Parathyroid adenoma (tissue), 2 donors: ENCODE results near the gene AQP10.

Source experiments
- H2AFZ ChIP-seq: fragments of 300-600 bp; sonication (generic); one replicate; pipeline ENCODE4 v1.7.0; 2017; ENCODE audit warnings: antibody characterized with exemption, mild to moderate bottlenecking
- H3K27ac ChIP-seq: fragments of 300-600 bp; sonication (generic); one replicate; pipeline ENCODE4 v1.7.0; 2017
- H3K27me3 ChIP-seq: fragments of 300-600 bp; sonication (generic); one replicate; pipeline ENCODE4 v1.7.0; 2017; ENCODE audit warnings: low read length; ENCODE audit not compliant: control insufficient read depth, insufficient read depth
- H3K36me3 ChIP-seq: fragments of 300-600 bp; sonication (generic); one replicate; pipeline ENCODE4 v1.7.0; 2017; ENCODE audit warnings: low read length; ENCODE audit not compliant: control insufficient read depth, insufficient read depth
- H3K4me1 ChIP-seq: fragments of 300-600 bp; sonication (generic); one replicate; pipeline ENCODE4 v1.7.0; 2017; ENCODE audit warnings: control low read depth
- H3K4me2 ChIP-seq: fragments of 300-600 bp; sonication (generic); one replicate; pipeline ENCODE4 v1.7.0; 2017; ENCODE audit warnings: low read length
- H3K4me3 ChIP-seq: fragments of 300-600 bp; sonication (generic); one replicate; pipeline ENCODE4 v1.7.0; 2017; ENCODE audit warnings: low read depth, low read length
- H3K79me2 ChIP-seq: fragments of 300-600 bp; sonication (generic); one replicate; pipeline ENCODE4 v1.7.0; 2017; ENCODE audit warnings: control low read depth
- H3K9ac ChIP-seq: fragments of 300-600 bp; sonication (generic); one replicate; pipeline ENCODE4 v1.7.0; 2017; ENCODE audit warnings: mild to moderate bottlenecking
- H3K9me3 ChIP-seq: fragments of 300-600 bp; sonication (generic); one replicate; pipeline ENCODE4 v1.7.0; 2017; ENCODE audit warnings: low read length; ENCODE audit not compliant: control insufficient read depth
- TF ChIP-seq, protein P1 (sequence below): fragments of 300-600 bp; sonication (generic); IDR thresholded peaks from one replicate; pipeline ENCODE4 v1.7.0; 2017; ENCODE audit warnings: antibody characterized with exemption, mild to moderate bottlenecking
- donor health status: primary hyperparathyroidism.

Gene AQP10

DNA sequence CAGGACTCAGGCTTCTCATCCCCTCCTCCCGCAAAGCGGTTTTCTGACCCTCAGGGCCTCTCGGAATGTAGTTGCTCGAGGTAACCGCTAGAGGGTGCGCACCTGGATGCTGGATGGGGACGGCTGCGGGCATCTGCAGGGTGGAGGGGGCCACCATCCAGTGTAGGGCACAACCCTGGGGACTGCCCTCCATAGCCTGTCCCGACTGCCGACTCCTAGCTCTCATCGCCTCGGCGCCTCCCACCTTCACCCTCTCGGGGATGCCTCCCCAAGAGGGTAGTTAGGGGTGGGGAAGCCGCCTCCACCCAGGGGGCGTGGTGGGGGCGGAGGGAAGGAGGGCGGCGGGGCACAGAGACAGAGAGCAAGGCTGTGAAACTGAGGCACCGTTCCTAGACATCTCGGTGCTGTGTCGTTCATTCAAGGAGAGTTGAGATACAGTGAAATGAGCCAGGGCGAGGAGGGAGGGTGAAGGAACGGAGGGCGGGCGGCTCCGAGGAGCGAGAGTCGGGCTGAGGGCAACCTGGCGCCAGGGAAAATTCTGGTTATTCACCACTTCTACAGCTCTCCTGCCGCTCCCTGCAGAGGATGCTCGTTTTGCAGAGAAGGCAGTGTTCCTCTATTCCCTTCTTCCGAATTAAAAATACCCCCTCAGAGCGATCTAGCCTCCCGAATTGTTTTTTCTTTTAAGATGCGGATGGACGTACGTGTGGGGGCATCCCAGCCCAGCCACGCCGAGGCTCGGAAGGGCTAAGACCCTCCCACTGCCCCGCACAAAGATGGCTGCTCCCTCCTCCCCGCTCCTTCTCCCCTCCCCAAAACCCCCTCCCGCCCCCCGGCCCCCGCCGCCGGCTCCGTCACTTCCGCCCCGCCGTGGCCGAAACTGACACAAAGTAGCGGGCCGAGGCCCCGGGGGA, 4.0 kb downstream of the AQP10 start, which contains the start of gene ATP8B2:
ATP8B2 (plus strand) TSS at position 857 of the 914 bp plus-strand sequence. CDS start 2,617 bp downstream, outside the sequence.
- Histone ChIP-seq H3K27ac (peak within 1 kb of the TSS; percentile 53), H3K79me2 (no peaks in the 10 kb centered on the region), H3K4me2 (peak within 1 kb of the TSS; percentile 95), H3K27me3 (no peaks in the 10 kb centered on the region), H2AFZ (peak within 1 kb of the TSS; percentile 83), H3K9me3 (no peaks in the 10 kb centered on the region), H3K4me1 (peaks cover 3% of the 10 kb centered on the region), H3K36me3 (no peaks in the 10 kb centered on the region), H3K4me3 (peak within 1 kb of the TSS; percentile 70), H3K9ac (no peak within 1 kb of the TSS)
- TF ChIP-seq, protein P1, sequence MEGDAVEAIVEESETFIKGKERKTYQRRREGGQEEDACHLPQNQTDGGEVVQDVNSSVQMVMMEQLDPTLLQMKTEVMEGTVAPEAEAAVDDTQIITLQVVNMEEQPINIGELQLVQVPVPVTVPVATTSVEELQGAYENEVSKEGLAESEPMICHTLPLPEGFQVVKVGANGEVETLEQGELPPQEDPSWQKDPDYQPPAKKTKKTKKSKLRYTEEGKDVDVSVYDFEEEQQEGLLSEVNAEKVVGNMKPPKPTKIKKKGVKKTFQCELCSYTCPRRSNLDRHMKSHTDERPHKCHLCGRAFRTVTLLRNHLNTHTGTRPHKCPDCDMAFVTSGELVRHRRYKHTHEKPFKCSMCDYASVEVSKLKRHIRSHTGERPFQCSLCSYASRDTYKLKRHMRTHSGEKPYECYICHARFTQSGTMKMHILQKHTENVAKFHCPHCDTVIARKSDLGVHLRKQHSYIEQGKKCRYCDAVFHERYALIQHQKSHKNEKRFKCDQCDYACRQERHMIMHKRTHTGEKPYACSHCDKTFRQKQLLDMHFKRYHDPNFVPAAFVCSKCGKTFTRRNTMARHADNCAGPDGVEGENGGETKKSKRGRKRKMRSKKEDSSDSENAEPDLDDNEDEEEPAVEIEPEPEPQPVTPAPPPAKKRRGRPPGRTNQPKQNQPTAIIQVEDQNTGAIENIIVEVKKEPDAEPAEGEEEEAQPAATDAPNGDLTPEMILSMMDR, result peak; percentile 84

DNA sequence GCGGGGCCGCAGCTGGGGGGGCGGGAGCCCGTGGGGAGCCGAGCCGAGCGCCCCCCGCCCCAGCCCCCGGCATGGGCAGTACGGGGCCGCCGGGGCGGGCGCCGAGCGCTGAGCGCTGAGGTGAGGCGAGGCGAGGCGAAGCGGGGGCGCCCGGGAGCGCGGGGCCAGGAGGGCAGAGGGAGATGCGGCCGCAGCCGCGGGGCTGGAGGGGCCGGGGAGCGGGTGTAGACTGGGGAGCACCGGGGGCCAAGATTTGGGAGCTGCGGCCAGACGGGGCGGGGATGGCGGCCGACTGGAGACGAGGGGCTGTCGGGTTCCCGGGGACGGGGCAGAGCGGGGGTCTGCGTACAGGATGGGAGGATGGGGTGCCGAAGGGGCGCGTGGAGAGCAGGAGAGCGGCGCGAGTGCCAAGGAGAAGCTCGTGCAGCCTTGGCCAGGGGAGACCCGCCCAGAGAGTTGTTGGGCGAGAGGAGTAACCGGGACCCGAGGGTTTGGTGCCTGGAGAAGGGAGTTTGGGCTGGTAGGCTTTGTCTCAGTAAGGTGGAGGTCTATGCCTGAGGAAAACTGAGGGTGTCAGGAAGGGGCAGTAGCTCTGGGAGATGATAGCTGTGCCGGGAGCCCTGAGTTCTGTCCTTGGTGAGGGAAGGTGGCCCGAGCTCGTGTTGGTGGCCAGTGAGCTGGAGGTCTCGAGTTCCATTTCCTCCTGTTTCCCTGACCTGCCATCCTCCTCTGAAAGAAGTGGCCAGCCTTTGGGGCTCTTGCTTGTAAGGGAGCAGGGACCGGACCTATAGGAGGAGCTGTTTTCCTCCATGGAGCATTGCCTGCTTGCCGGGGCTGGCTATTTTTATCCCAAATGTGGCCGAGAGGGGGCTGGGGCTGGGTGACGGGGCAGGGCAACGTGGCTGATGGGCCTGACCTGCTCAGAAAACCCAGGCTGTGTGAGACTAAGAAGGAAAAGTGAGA, 5.0 kb downstream of the AQP10 start:
- no peaks in the 10 kb centered on the region for H3K36me3 ChIP-seq
- TF ChIP-seq, protein P1, result peak; percentile 40
- no peaks in the 10 kb centered on the region for H3K27me3 ChIP-seq
- peak overlapping the region; percentile 78 for H2AFZ ChIP-seq
- H3K9me3 ChIP-seq, result no peaks in the 10 kb centered on the region
- no peak overlapping the region for H3K9ac ChIP-seq
- no peaks in the 10 kb centered on the region for H3K79me2 ChIP-seq
- H3K4me2 ChIP-seq, result peak overlapping the region; percentile 95
- peak overlapping the region; percentile 53 for H3K27ac ChIP-seq
- H3K4me3 ChIP-seq, result peak overlapping the region; percentile 70
- peaks cover 3% of the 10 kb centered on the region for H3K4me1 ChIP-seq

DNA sequence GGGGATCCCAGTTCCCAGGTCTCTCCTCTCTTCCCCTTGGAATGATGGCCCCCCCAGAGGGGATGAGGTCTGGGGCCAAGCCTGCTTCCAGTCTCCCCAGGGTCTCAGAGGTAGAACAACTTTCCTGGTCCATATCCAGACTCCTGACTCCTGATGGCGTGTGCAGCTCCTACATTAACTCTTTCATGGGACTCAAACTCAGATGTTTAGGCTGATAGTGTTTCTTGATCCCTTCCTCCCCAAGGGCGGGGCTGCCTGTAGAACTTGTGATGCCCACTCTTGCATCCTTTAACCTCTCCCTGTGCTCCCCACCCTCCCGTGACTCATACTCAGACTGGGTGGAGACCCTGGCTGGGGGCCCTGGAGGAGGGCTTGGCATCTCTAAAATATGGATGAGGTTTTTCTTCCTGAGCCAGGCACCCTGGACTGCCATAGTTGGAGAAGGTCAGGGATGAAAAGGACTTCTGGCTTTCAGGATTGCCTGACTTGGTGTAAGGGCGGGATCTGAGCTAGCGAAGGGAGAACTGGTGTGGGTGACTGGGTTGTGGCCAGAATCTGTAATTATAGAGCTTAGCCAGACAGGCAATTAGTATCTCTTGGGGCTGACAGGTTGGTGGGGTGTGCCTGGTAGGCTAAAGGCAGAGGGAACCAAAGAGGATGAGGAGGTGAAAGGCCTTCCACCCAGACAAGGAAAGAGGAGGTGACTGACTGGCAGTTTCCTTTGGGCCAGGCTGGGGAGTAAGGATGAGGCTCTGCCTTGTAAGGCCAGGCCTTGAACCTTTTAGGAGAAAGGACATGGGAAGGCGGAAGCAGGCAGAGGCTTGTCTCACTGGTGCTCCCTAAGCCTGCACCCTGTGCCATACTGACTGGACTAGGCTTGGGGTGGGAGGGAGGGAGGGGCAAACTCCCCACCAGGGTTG, 5.9 kb downstream of the AQP10 start:
- Histone ChIP-seq H3K4me1 (peaks cover 3% of the 10 kb centered on the region), H3K4me3 (peak overlapping the region; percentile 70), H3K9ac (no peak overlapping the region)

More for the DNA sequence above, 5.9 kb downstream of the AQP10 start:
- no peaks in the 10 kb centered on the region for H3K36me3 ChIP-seq
- no peaks in the 10 kb centered on the region for H3K27me3 ChIP-seq
- H3K79me2 ChIP-seq, result no peaks in the 10 kb centered on the region
- H3K9me3 ChIP-seq, result no peaks in the 10 kb centered on the region
- TF ChIP-seq, protein P1, result no peak
- H3K4me2 ChIP-seq, result peak overlapping the region; percentile 95
- H3K27ac ChIP-seq, result peak overlapping the region; percentile 53
- peak overlapping the region; percentile 78 for H2AFZ ChIP-seq
